Omental fat pad (tissue), 4 donors: ENCODE results near the gene PLXNA2. TPM values are rescaled to one million over a fixed set of nuclear protein-coding genes. Genes with fewer than 3 reads are reported as not detected.
A peak's percentile ranks its signal among the peaks of the same experiment; 100 is the strongest.

ENCODE experiments used
- ATAC-seq: fragments of 150-250 bp; one replicate; pipeline ENCODE4 v1.9.1; 2016; ENCODE audit warnings: mild to moderate bottlenecking, moderate library complexity; ENCODE audit not compliant: low FRiP score
- DNase-seq: peaks from one replicate; pipeline ENCODE4 v3.0.0-alpha.2; 2019; ENCODE audit warnings: low spot score
- CTCF ChIP-seq, 3 donors: fragments of 450-650 bp; IDR thresholded peaks; one replicate each; pipeline ENCODE4 v1.5.1; 2016 to 2017; ENCODE audit warnings: antibody characterized with exemption in 3 of 3, mild to moderate bottlenecking in 3 of 3, moderate library complexity in 2 of 3
- total RNA-seq, 4 donors: library from RNA; depleted of rRNA; stranded (reverse); fragments of >200 nt; gene quantifications; one replicate each; pipeline ENCODE4 v1.1.0, GENCODE V29; 2016

Gene PLXNA2
- total RNA-seq, 4 donors from 2014 or later = 21.7 to 67.9 (median 36.8) TPM

GRCh38 chr1:208100906-208101305 is 143.3 kb downstream of the PLXNA2 start:
- no peak for DNase-seq
- no peak for TF ChIP-seq CTCF (IDR thresholded peaks at IDR 0.05)
- peak; percentile 31 for ATAC-seq

GRCh38 chr1:208100106-208100505 is 144.1 kb downstream of the PLXNA2 start:
- no peak for TF ChIP-seq CTCF (IDR thresholded peaks at IDR 0.05)
- DNase-seq = no peak
- ATAC-seq = no peak

GRCh38 chr1:208098773-208099172 is 145.4 kb downstream of the PLXNA2 start:
- no peak for ATAC-seq
- DNase-seq = no peak
- no peak for TF ChIP-seq CTCF (IDR thresholded peaks at IDR 0.05)

- ATAC-seq (peak; percentile 75), DNase-seq (peak; percentile 77)
- peak in 2 of 3 donors; percentile 16 to 45 for TF ChIP-seq CTCF (IDR thresholded peaks at IDR 0.05)
Measured at GRCh38 chr1:208093754-208094719, 150.1 kb downstream of the PLXNA2 start.

- ATAC-seq = no peak
- no peak for TF ChIP-seq CTCF (IDR thresholded peaks at IDR 0.05)
- DNase-seq = no peak
Measured at GRCh38 chr1:208093046-208093445, 151.1 kb downstream of the PLXNA2 start.

- TF ChIP-seq CTCF (IDR thresholded peaks at IDR 0.05) = no peak
- DNase-seq (no peak), ATAC-seq (no peak)
Measured at GRCh38 chr1:208090388-208091301, 153.5 kb downstream of the PLXNA2 start.
